Colonic mucosa (tissue), 4 donors: Measurements from ENCODE around the gene SLC39A13. TPM values are rescaled to one million over a fixed set of nuclear protein-coding genes. Genes with fewer than 3 reads are reported as not detected.

ENCODE experiments used
- DNase-seq: peaks from one replicate; pipeline ENCODE4 v3.0.0-alpha.2; 2020
- H3K27ac ChIP-seq: fragments of 200-600 bp; one replicate; pipeline ENCODE4 v1.8.0; 2021
- H3K27me3 ChIP-seq: fragments of 200-600 bp; one replicate; pipeline ENCODE4 v1.8.0; 2021
- H3K36me3 ChIP-seq: fragments of 200-600 bp; one replicate; pipeline ENCODE4 v1.8.0; 2021
- H3K4me1 ChIP-seq: fragments of 200-600 bp; one replicate; pipeline ENCODE4 v1.8.0; 2021; ENCODE audit warnings: mild to moderate bottlenecking
- H3K4me3 ChIP-seq: fragments of 200-600 bp; one replicate; pipeline ENCODE4 v1.8.0; 2021
- H3K9ac ChIP-seq, 2 donors: one replicate each; pipeline ENCODE4 v1.7.0; 2013; ENCODE audit warnings: control low read depth in 2 of 2, low read depth in 2 of 2, low read length in 2 of 2
- H3K9me3 ChIP-seq: fragments of 200-600 bp; one replicate; pipeline ENCODE4 v1.8.0; 2021
- CTCF ChIP-seq: fragments of 200-600 bp; IDR thresholded peaks from one replicate; pipeline ENCODE4 v1.8.0; 2022; ENCODE audit warnings: antibody characterized with exemption, mild to moderate bottlenecking
- intact Hi-C: fragments of 100-400 bp; cut with DNase I; formaldehyde crosslinking; loops from one replicate; pipeline ENCODE4 v1.14.1; 2022
- total RNA-seq, 2 donors: library from RNA; stranded (reverse); fragmentation: NEBNext Ultra II Directional in 1 of 2; extraction: Animal tissue kit (Norgen Biotek cat#: 25700) in 1 of 2; gene quantifications; one replicate each; pipeline ENCODE4 v1.2.1, GENCODE V29; 2021
- donor health status: healthy.
- donor health status: DM: no; HTN: no; CAD: no.
- donor health status: DM: no; HTN: no; CAD: no.

Gene SLC39A13
- total RNA-seq, 2 donors from 2014 or later, result 14.3 to 18.6 TPM

GRCh38 chr11:47374720-47375019, 33.7 kb upstream of the SLC39A13 start:
- Histone ChIP-seq H3K36me3 (no peaks in the 10 kb centered on the region), H3K4me1 (no peaks in the 10 kb centered on the region), H3K9ac (no peak overlapping the region), H3K27me3 (no peaks in the 10 kb centered on the region), H3K4me3 (no peak overlapping the region), H3K9me3 (no peaks in the 10 kb centered on the region), H3K27ac (no peak overlapping the region)
- intact Hi-C loops, result loop anchor here (5.0 to 10.0 kb wide), 2 partner anchors 78 to 480 kb away; no protein-coding TSS in a partner anchor
- no peak for TF ChIP-seq CTCF
- DNase-seq, result no peak

GRCh38 chr11:47375020-47375419, 33.4 kb upstream of the SLC39A13 start:
- no peak for TF ChIP-seq CTCF
- DNase-seq, result no peak
- H3K27ac ChIP-seq, result no peak overlapping the region
- no peaks in the 10 kb centered on the region for H3K9me3 ChIP-seq
- intact Hi-C loops, result loop anchor here (5.0 to 10.0 kb wide), 2 partner anchors 77 to 480 kb away; no protein-coding TSS in a partner anchor
- H3K36me3 ChIP-seq, result no peaks in the 10 kb centered on the region
- H3K4me3 ChIP-seq, result no peak overlapping the region
- no peak overlapping the region for H3K9ac ChIP-seq
- no peaks in the 10 kb centered on the region for H3K27me3 ChIP-seq
- no peaks in the 10 kb centered on the region for H3K4me1 ChIP-seq

GRCh38 chr11:47375546-47376085, 32.8 kb upstream of the SLC39A13 start:
- Histone ChIP-seq H3K9ac (peak overlapping the region in 1 of 2 donors; percentile 41), H3K9me3 (no peaks in the 10 kb centered on the region), H3K4me3 (peak overlapping the region; percentile 13), H3K36me3 (no peaks in the 10 kb centered on the region), H3K27me3 (no peaks in the 10 kb centered on the region), H3K4me1 (no peaks in the 10 kb centered on the region), H3K27ac (no peak overlapping the region)
- intact Hi-C loops, result loop anchor here (5.0 to 10.0 kb wide), 2 partner anchors 77 to 479 kb away; no protein-coding TSS in a partner anchor
- TF ChIP-seq CTCF, result no peak
- no peak for DNase-seq

GRCh38 chr11:47376107-47376524, 32.3 kb upstream of the SLC39A13 start:
- Histone ChIP-seq H3K9me3 (no peaks in the 10 kb centered on the region), H3K27ac (peak overlapping the region; percentile 55), H3K4me3 (peak overlapping the region; percentile 13), H3K36me3 (no peaks in the 10 kb centered on the region), H3K9ac (peak overlapping the region; percentile 3 to 8), H3K27me3 (no peaks in the 10 kb centered on the region), H3K4me1 (no peaks in the 10 kb centered on the region)
- DNase-seq, result no peak
- intact Hi-C loops, result loop anchor here (5.0 to 10.0 kb wide), 2 partner anchors 76 to 479 kb away; no protein-coding TSS in a partner anchor
- no peak for TF ChIP-seq CTCF

GRCh38 chr11:47376525-47377371, 31.6 kb upstream of the SLC39A13 start:
- no peaks in the 10 kb centered on the region for H3K27me3 ChIP-seq
- DNase-seq, result no peak
- no peaks in the 10 kb centered on the region for H3K4me1 ChIP-seq
- no peaks in the 10 kb centered on the region for H3K9me3 ChIP-seq
- H3K27ac ChIP-seq, result peak overlapping the region; percentile 55
- no peaks in the 10 kb centered on the region for H3K36me3 ChIP-seq
- no peak for TF ChIP-seq CTCF
- peak overlapping the region; percentile 30 for H3K4me3 ChIP-seq
- peak overlapping the region; percentile 8 to 44 for H3K9ac ChIP-seq
- intact Hi-C loops, result loop anchor here (5.0 to 10.0 kb wide), 2 partner anchors 76 to 478 kb away; no protein-coding TSS in a partner anchor
